PC-3 (cell line): ENCODE results near the gene NFKB2.

Experiments
- CTCF ChIP-seq: fragments of 300-600 bp; sonication (generic); conservative IDR thresholded peaks from 2 replicates; pipeline ENCODE4 v1.5.1; 2017; ENCODE audit warnings: antibody characterized with exemption, low read depth, mild to moderate bottlenecking, low read length
- EZH2 ChIP-seq: fragments of 300-600 bp; sonication (generic); IDR thresholded peaks from one replicate; pipeline ENCODE4 v1.6.1; 2017; ENCODE audit warnings: antibody characterized with exemption, mild to moderate bottlenecking, low read length; ENCODE audit not compliant: unreplicated experiment
- EZH2phosphoT487 ChIP-seq: fragments of 300-600 bp; sonication (generic); IDR thresholded peaks from 2 replicates; pipeline ENCODE4 v1.6.1; 2018; ENCODE audit warnings: mild to moderate bottlenecking, antibody characterized with exemption, low read length, borderline replicate concordance

- TF ChIP-seq CTCF (peak; percentile 7; the same call in 1 of the 2 replicates), EZH2 (no peak), EZH2phosphoT487 (no peak)
Observed at GRCh38 chr10:102394079-102394800, 1.3 kb upstream of the NFKB2 start.
